Tibial nerve (tissue), 4 donors: Measurements from ENCODE around the gene GRIK4.

ENCODE experiments used
- CTCF ChIP-seq, 5 experiments: fragments of 200-600 bp in 3 of 5; fragments of 450-650 bp in 2 of 5; sonication (generic) in 3 of 5; IDR thresholded peaks; one replicate each; pipeline ENCODE4 v1.5.1; 2016 to 2019; ENCODE audit warnings: antibody characterized with exemption in 5 of 5, mild to moderate bottlenecking in 3 of 5, moderate library complexity in 2 of 5
- EP300 ChIP-seq, 2 donors: sonication (generic); formaldehyde crosslinking; IDR thresholded peaks; one replicate each; pipeline ENCODE4 v1.6.1; 2017; ENCODE audit warnings: antibody characterized with exemption in 2 of 2, mild to moderate bottlenecking in 1 of 2
- POLR2A ChIP-seq, 2 donors: fragments of 450-650 bp; IDR thresholded peaks; one replicate each; pipeline ENCODE4 v1.6.1; 2017; ENCODE audit warnings: antibody characterized with exemption in 2 of 2, mild to moderate bottlenecking in 2 of 2, moderate library complexity in 2 of 2

GRCh38 chr11:120713296-120713695 is 201.7 kb downstream of the GRIK4 start:
- TF ChIP-seq CTCF (IDR thresholded peaks at IDR 0.05) (no peak), POLR2A (IDR thresholded peaks at IDR 0.05) (no peak), EP300 (IDR thresholded peaks at IDR 0.05) (no peak)
